HepG2 (cell line): ENCODE results near the gene BCL6B. TPM values are rescaled to one million over a fixed set of nuclear protein-coding genes. Genes with fewer than 3 reads are reported as not detected.
"Not testable (repeated sequence)": the region's sequence is repeated elsewhere in the genome, so short reads cannot be mapped to it uniquely, and the experiment has no call there.

Source experiments
- ATAC-seq: fragments of 200-7000 bp; cut with Tn5 transposase; 3 replicates; pipeline ENCODE4 v1.9.1; 2020; ENCODE audit warnings: mild to moderate bottlenecking, moderate library complexity
- BruUV-seq: library from RNA; stranded (reverse); fragments of 400-500 nt; replicated peaks from 2 replicates; lab custom pipeline; 2021; lab: Mats Ljungman, UMichigan
- CTCF ChIA-PET: fragments of 300-600 bp; formaldehyde crosslinking; extraction: SDS; loops from one replicate; lab custom pipeline; 2021; ENCODE audit warnings: low total read pairs, inconsistent platforms, low intra/inter-chr PET ratio; lab: Yijun Ruan, JAX
- POLR2A ChIA-PET: fragments of 350-600 bp; sonication (Branson Sonifier 250); formaldehyde crosslinking; loops from one replicate; lab custom pipeline; 2020; ENCODE audit warnings: antibody characterized with exemption, inconsistent platforms; lab: Yijun Ruan, JAX
- DNase-seq: peaks from one replicate; pipeline ENCODE4 v3.0.0-alpha.2; 2015; ENCODE audit warnings: low spot score
- FAIRE-seq: peaks from 3 replicates; lab custom pipeline; 2011; peaks lifted over from hg19 to GRCh38; lab: Jason Lieb, UNC
- H2AFZ ChIP-seq: one replicate; pipeline ENCODE4 v1.6.1; 2011; ENCODE audit warnings: low read length, inconsistent platforms
- H3K27ac ChIP-seq: fragments of 300-600 bp; 3 replicates; pipeline ENCODE4 v1.8.0; 2011; ENCODE audit warnings: mixed run types, mild to moderate bottlenecking, mixed read lengths, low read length, inconsistent platforms; ENCODE audit not compliant: insufficient read depth; ENCODE audit errors: extremely low read length
- H3K27me3 ChIP-seq, 2 experiments: fragments of 200-600 bp in 1 of 2; 2 replicates in 1 of 2; 3 replicates in 1 of 2; pipeline versions ENCODE4 v1.6.0 to v1.8.0; 2011; ENCODE audit warnings: low read length in 2 of 2, mild to moderate bottlenecking in 2 of 2, moderate library complexity in 2 of 2, inconsistent platforms in 1 of 2; ENCODE audit not compliant: insufficient read depth in 2 of 2, control insufficient read depth in 1 of 2
- H3K36me3 ChIP-seq, 2 experiments: fragments of 200-600 bp in 1 of 2; replicated peaks in 1 of 2; 2 replicates in 1 of 2; 3 replicates in 1 of 2; pipeline versions ENCODE4 v1.5.1 to v1.8.0; 2011; ENCODE audit warnings: low read length in 2 of 2, inconsistent platforms in 1 of 2; ENCODE audit not compliant: insufficient read depth in 2 of 2, control insufficient read depth in 1 of 2
- H3K4me1 ChIP-seq: 2 replicates; pipeline ENCODE4 v1.5.1; 2012; ENCODE audit warnings: low read length, inconsistent platforms; ENCODE audit not compliant: insufficient read depth
- H3K4me2 ChIP-seq: 2 replicates; pipeline ENCODE4 v1.6.0; 2011; ENCODE audit warnings: low read depth, low read length, inconsistent platforms
- H3K4me3 ChIP-seq, 3 experiments: fragments of 200-600 bp in 1 of 3; sonication (generic), shearing (Covaris generic) in 1 of 3; replicated peaks in 1 of 3; 2 replicates each; pipeline ENCODE4 v1.5.1; 2011 to 2016; ENCODE audit warnings: low read length in 3 of 3, inconsistent platforms in 2 of 3, low read depth in 2 of 3, mild to moderate bottlenecking in 2 of 3, control low read depth in 1 of 3, mixed read lengths in 1 of 3; ENCODE audit not compliant: insufficient read depth in 1 of 3
- H3K79me2 ChIP-seq: one replicate; pipeline ENCODE4 v1.6.1; 2011; ENCODE audit warnings: low read length, inconsistent platforms; ENCODE audit not compliant: insufficient read depth
- H3K9ac ChIP-seq: 2 replicates; pipeline ENCODE4 v1.6.0; 2011; ENCODE audit warnings: mild to moderate bottlenecking, low read depth, low read length, inconsistent platforms; ENCODE audit not compliant: insufficient read depth
- H3K9me3 ChIP-seq: 2 replicates; pipeline ENCODE4 v1.5.1; 2012; ENCODE audit warnings: mild to moderate bottlenecking, low read length
- H4K20me1 ChIP-seq: 2 replicates; pipeline ENCODE4 v1.6.0; 2011; ENCODE audit warnings: inconsistent platforms, mild to moderate bottlenecking, low read length, moderate library complexity; ENCODE audit not compliant: insufficient read depth
- HCFC1 ChIP-seq: fragments of 150-350 bp; IDR thresholded peaks from 2 replicates; pipeline ENCODE4 v1.6.1; 2014; ENCODE audit warnings: low read depth, low read length
- ZNF710 ChIP-seq: sonication (generic); formaldehyde crosslinking; IDR thresholded peaks from 2 replicates; pipeline ENCODE4 v1.5.0; 2020; ENCODE audit warnings: mild to moderate bottlenecking, missing genetic modification reagents, borderline replicate concordance
- WGBS: methylation state at CpG from one replicate; pipeline ENCODE4 v1.1.6; 2017; ENCODE audit warnings: low lambda C conversion rate; 5-methylcytosine and 5-hydroxymethylcytosine counted together
- in situ Hi-C: cut with HindIII; loops from 2 replicates; pipeline ENCODE4 v1.10.0; 2017; ENCODE audit warnings: low pct_unique_long_range_greater_than_20kb; ENCODE audit not compliant: extremely low pct_ligation_motif_present
- intact Hi-C: fragments of 100-400 bp; cut with micrococcal nuclease; formaldehyde crosslinking; loops from one replicate; pipeline ENCODE4 v1.10.0; 2022; ENCODE audit not compliant: unreplicated experiment
- polyA plus RNA-seq, 8 experiments: library from polyadenylated mRNA; depleted of rRNA in 3 of 8; stranded (reverse) in 7 of 8; unstranded in 1 of 8; fragments of >200 nt; fragmentation: Illumina TruSeq in 4 of 8; extraction: Trizol in 4 of 8; gene quantifications; 2 replicates each; pipeline versions ENCODE4 v1.2.1 to v1.2.3, GENCODE V29; 2011 to 2016; ENCODE audit warnings: low read depth in 4 of 8, missing spikeins in 1 of 8, mixed read lengths in 1 of 8; ENCODE audit not compliant: insufficient read depth in 1 of 8
- total RNA-seq, 5 experiments: library from RNA; depleted of rRNA; stranded (reverse); fragments of >200 nt; fragmentation: Illumina TruSeq; extraction: Trizol; gene quantifications; 2 replicates each; pipeline ENCODE4 v1.2.3, GENCODE V29; 2016; ENCODE audit warnings: low read depth in 1 of 5

The BCL6B gene
- total and polyA plus RNA-seq, 2 of the 13 experiments (the other 11 are each of a cell fraction or from before 2014, with no cell fraction given) = not detected

- H3K4me3 ChIP-seq, BruUV-seq, H3K79me2 ChIP-seq, H4K20me1 ChIP-seq, H2AFZ ChIP-seq, H3K27ac ChIP-seq, ATAC-seq, H3K27me3 ChIP-seq, DNase-seq, H3K9me3 ChIP-seq, FAIRE-seq, CTCF ChIA-PET, H3K9ac ChIP-seq, H3K36me3 ChIP-seq, H3K4me2 ChIP-seq: not testable (repeated sequence)
- in situ Hi-C loops = loop anchor here (5.0 kb wide), 2 partner anchors 42 to 87 kb away; no protein-coding TSS in a partner anchor
- WGBS = 67% methylated on average over 7 of the region's 9 CpGs
- peaks cover 66% of the 10 kb centered on the region for H3K4me1 ChIP-seq
- intact Hi-C loops = loop anchor here (5.0 kb wide), 1 partner anchor 67 kb away; no protein-coding TSS in a partner anchor
- POLR2A ChIA-PET = interaction anchor here (1.2 to 2.1 kb wide), 3 partner anchors 65 to 128 kb away, joined by 4 to 19 read pairs (median 5); partner anchors contain the start of gene ASGR2
Measured at GRCh38 chr17:7050583-7050982, 27.7 kb downstream of the BCL6B start.

- FAIRE-seq (no peak), DNase-seq (no peak), ATAC-seq (no peak)
- peaks cover 27% of the 10 kb centered on the region for H3K4me1 ChIP-seq
- intact Hi-C loops (no loop called here), in situ Hi-C loops (no loop called here)
- H3K9ac ChIP-seq = no peak overlapping the region
- TF ChIP-seq ZNF710 (CRISPR knock-in tag) = no peak
- no peak for TF ChIP-seq HCFC1
- POLR2A ChIA-PET = no interaction called here
- BruUV-seq = no TSS peak
- WGBS = 42% methylated on average over 4 of the region's 4 CpGs
- H3K4me3 ChIP-seq = no peak overlapping the region
- no peak overlapping the region for H3K27ac ChIP-seq
- no peak overlapping the region for H3K4me2 ChIP-seq
- no peaks in the 10 kb centered on the region; a peak in 2 of 5 replicates for H3K27me3 ChIP-seq
- H3K79me2 ChIP-seq = no peaks in the 10 kb centered on the region
- CTCF ChIA-PET = no interaction called here
- no peaks in the 10 kb centered on the region for H3K9me3 ChIP-seq
- no peak overlapping the region for H2AFZ ChIP-seq
- no peaks in the 10 kb centered on the region for H4K20me1 ChIP-seq
- no peaks in the 10 kb centered on the region for H3K36me3 ChIP-seq
Measured at GRCh38 chr17:7056386-7056785, 33.5 kb downstream of the BCL6B start.
